Testis (tissue), 3 donors: ENCODE measurements around the gene CCR7. TPM values are rescaled to one million over a fixed set of nuclear protein-coding genes. Genes with fewer than 3 reads are reported as not detected.
"Not testable (repeated sequence)": the region's sequence is repeated elsewhere in the genome, so short reads cannot be mapped to it uniquely, and the experiment has no call there.

Experiments
- DNase-seq: peaks from one replicate; pipeline ENCODE4 v3.0.0-alpha.2; 2019
- H3K27ac ChIP-seq, 2 donors: fragments of 200-600 bp; sonication (generic); one replicate each; pipeline ENCODE4 v1.5.1; 2019
- H3K27me3 ChIP-seq: fragments of 200-600 bp; sonication (generic); one replicate; pipeline ENCODE4 v1.5.1; 2019
- H3K36me3 ChIP-seq: fragments of 200-600 bp; sonication (generic); one replicate; pipeline ENCODE4 v1.5.1; 2017; ENCODE audit warnings: low read depth; ENCODE audit errors: missing control alignments
- H3K4me1 ChIP-seq: fragments of 200-600 bp; sonication (generic); one replicate; pipeline ENCODE4 v1.5.1; 2019
- H3K4me3 ChIP-seq, 2 donors: fragments of 200-600 bp; sonication (generic); one replicate each; pipeline ENCODE4 v1.5.1; 2017 to 2019
- H3K9me3 ChIP-seq: fragments of 200-600 bp; sonication (generic); one replicate; pipeline ENCODE4 v1.5.1; 2017
- POLR2A ChIP-seq: fragments of 450-650 bp; IDR thresholded peaks from one replicate; pipeline ENCODE4 v1.6.1; 2017; ENCODE audit warnings: antibody characterized with exemption, mild to moderate bottlenecking, moderate library complexity
- WGBS, 2 donors: methylation state at CpG; one replicate each; pipeline ENCODE4 v1.1.5; 2018; 5-methylcytosine and 5-hydroxymethylcytosine counted together
- intact Hi-C: fragments of 100-400 bp; cut with DNase I; formaldehyde crosslinking; loops from one replicate; pipeline ENCODE4 v1.15.1; 2023; ENCODE audit warnings: low total_unique reads
- polyA plus RNA-seq: library from polyadenylated mRNA; stranded (reverse); fragments of 350-450 nt; fragmentation: Illumina TruSeq; extraction: RNeasy Lipid Tissue Mini Kit (QIAGEN cat#74804); gene quantifications from one replicate; pipeline ENCODE4 v1.2.3, GENCODE V29; 2014; ENCODE audit warnings: low read depth, low replicate concordance; ENCODE audit not compliant: insufficient read depth
- total RNA-seq, 2 donors: library from RNA; depleted of rRNA; stranded (reverse); fragments of >200 nt; gene quantifications; one replicate each; pipeline ENCODE4 v1.2.3, GENCODE V29; 2016
- TF ChIP-seq, protein P1 (sequence below), 3 experiments: fragments of 450-650 bp in 2 of 3; fragments of 200-600 bp in 1 of 3; sonication (generic) in 1 of 3; IDR thresholded peaks; one replicate each; pipeline ENCODE4 v1.5.1; 2016 to 2019; ENCODE audit warnings: antibody characterized with exemption in 3 of 3, mild to moderate bottlenecking in 2 of 3, moderate library complexity in 1 of 3

Gene CCR7
- total and polyA plus RNA-seq, 3 donors from 2014 or later, result 0.87 to 1.5 (median 1.3) TPM

DNA sequence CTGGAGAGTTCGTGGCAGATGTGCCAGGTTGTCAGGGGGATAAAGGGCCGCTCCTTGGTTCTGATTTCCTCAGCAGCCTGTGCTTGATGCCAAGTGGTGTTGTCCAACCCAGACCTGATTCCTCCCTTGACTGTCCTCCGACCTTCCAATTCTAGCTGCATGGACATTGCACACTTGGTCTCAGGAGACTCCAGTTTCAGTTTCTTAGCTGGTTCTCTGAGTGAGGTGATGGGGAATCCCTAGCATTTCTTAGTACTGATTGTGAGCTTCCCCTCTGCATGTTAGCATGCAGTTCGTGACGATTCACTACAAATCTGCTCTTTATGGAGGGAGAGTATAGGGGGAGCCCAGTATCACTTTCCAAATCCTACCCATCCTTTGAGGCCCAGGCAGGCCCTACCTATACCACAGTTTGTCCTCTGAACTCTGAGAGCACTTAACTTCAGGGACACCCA lies 12.4 kb upstream of the CCR7 start:
- DNase-seq, result no peak
- H3K4me1 ChIP-seq, result no peaks in the 10 kb centered on the region
- TF ChIP-seq POLR2A, result no peak
- TF ChIP-seq, protein P1, sequence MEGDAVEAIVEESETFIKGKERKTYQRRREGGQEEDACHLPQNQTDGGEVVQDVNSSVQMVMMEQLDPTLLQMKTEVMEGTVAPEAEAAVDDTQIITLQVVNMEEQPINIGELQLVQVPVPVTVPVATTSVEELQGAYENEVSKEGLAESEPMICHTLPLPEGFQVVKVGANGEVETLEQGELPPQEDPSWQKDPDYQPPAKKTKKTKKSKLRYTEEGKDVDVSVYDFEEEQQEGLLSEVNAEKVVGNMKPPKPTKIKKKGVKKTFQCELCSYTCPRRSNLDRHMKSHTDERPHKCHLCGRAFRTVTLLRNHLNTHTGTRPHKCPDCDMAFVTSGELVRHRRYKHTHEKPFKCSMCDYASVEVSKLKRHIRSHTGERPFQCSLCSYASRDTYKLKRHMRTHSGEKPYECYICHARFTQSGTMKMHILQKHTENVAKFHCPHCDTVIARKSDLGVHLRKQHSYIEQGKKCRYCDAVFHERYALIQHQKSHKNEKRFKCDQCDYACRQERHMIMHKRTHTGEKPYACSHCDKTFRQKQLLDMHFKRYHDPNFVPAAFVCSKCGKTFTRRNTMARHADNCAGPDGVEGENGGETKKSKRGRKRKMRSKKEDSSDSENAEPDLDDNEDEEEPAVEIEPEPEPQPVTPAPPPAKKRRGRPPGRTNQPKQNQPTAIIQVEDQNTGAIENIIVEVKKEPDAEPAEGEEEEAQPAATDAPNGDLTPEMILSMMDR (IDR thresholded peaks at IDR 0.05), result no peak
- H3K4me3 ChIP-seq, result no peak overlapping the region
- H3K27ac ChIP-seq, result no peak overlapping the region
- no peaks in the 10 kb centered on the region for H3K27me3 ChIP-seq
- WGBS, 2 donors, result 72 to 91% methylated on average over 5 of the region's 5 CpGs
- no peaks in the 10 kb centered on the region for H3K9me3 ChIP-seq
- intact Hi-C loops, result no loop called here
- no peaks in the 10 kb centered on the region for H3K36me3 ChIP-seq

DNA sequence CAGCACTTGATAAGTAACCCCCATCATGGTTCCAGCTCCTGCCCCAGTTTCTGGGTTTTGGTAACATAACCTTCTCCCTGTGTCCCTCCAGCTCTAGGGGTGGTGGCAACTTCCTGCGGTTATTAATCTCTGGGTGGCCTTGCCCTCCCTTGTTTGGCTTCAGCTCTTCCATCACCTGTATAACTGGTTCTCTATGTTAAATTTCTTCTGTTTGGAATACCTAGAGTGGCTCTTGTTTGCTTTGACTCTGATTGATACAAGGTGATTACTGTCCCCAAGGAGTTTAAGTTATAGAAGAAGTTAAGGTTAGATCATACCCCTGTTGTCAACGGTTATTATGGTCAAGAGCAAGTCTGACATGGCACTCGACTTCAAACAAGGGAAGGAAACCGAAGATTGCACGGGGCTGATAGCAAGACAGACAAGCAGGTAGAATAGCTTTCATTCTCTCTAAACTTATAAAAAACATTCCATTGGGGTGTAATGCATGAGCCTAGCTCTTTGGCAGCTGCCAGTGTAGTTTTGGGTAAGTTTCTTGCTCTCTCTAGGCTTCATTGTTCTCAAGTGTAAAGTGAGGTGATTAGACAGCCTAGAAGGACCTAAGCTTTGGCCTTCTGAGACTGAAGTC lies 11.0 kb upstream of the CCR7 start:
- Histone ChIP-seq H3K4me1 (no peaks in the 10 kb centered on the region), H3K4me3 (no peak overlapping the region), H3K9me3 (no peaks in the 10 kb centered on the region), H3K27me3 (no peaks in the 10 kb centered on the region), H3K36me3 (no peaks in the 10 kb centered on the region), H3K27ac (no peak overlapping the region)
- DNase-seq, result no peak
- 82 to 83% methylated on average over 5 of the region's 5 CpGs for WGBS, 2 donors
- TF ChIP-seq, protein P1 (IDR thresholded peaks at IDR 0.05), result no peak
- TF ChIP-seq POLR2A, result no peak
- intact Hi-C loops, result no loop called here

DNA sequence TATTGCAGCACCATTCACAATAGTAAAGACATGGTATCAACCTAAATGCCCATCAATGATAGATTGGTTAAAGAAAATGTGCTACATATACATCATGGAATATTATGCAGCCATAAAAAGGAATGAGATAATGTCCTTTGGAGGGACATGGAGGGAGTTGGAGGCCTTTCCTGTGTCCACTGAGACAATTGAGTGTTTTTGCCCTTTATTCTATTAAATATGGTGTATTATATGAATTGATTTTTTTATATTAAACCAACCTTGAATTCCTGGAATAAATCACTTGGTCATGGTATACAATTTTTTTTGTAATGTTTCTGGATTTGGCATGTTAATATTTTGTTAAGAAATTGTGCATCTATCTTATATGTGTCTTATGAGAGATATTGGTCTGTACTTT lies 9.0 kb upstream of the CCR7 start:
- Histone ChIP-seq H3K36me3 (no peaks in the 10 kb centered on the region), H3K27ac (no peak overlapping the region), H3K9me3 (no peaks in the 10 kb centered on the region), H3K27me3 (no peaks in the 10 kb centered on the region), H3K4me1 (no peaks in the 10 kb centered on the region), H3K4me3 (no peak overlapping the region)
- TF ChIP-seq POLR2A, result no peak
- TF ChIP-seq, protein P1 (IDR thresholded peaks at IDR 0.05), result no peak
- intact Hi-C loops, result no loop called here
- no peak for DNase-seq

DNA sequence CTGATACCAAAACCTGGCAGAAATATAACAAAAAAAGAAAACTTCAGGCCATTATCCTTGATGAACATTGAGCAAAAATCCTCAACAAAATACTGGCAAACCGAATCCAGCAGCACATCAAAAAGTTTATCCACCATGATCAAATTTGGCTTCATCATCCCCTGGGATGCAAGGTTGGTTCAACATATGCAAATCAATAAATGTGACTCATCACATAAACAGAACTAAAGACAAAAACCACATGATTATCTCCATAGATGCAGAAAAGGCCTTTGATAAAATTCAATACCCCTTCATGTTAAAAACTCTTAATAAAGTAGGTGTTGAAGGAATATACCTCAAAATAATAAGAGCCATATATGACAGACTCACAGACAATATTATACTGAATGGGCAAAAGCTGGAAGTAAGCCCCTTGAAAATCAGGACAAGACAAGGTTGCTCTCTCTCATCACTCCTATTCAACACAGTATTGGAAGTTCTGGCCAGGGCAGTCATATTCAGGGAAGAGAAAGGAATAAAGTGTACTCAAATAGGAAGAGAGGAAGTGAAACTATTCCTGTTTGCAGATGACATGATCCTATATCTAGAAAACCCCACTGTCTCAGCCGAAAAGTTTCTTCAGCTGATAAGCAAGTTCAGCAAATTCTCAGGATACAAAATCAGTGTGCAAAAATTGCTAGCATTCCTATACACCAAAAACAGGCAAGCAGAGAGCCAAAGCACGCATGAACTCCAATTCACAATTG lies 7.1 kb upstream of the CCR7 start:
- H3K36me3 ChIP-seq, H3K4me3 ChIP-seq, H3K9me3 ChIP-seq, H3K4me1 ChIP-seq, intact Hi-C loops, DNase-seq, H3K27me3 ChIP-seq, H3K27ac ChIP-seq: not testable (repeated sequence)
- 72 to 81% methylated on average over 3 of the region's 3 CpGs for WGBS, 2 donors

DNA sequence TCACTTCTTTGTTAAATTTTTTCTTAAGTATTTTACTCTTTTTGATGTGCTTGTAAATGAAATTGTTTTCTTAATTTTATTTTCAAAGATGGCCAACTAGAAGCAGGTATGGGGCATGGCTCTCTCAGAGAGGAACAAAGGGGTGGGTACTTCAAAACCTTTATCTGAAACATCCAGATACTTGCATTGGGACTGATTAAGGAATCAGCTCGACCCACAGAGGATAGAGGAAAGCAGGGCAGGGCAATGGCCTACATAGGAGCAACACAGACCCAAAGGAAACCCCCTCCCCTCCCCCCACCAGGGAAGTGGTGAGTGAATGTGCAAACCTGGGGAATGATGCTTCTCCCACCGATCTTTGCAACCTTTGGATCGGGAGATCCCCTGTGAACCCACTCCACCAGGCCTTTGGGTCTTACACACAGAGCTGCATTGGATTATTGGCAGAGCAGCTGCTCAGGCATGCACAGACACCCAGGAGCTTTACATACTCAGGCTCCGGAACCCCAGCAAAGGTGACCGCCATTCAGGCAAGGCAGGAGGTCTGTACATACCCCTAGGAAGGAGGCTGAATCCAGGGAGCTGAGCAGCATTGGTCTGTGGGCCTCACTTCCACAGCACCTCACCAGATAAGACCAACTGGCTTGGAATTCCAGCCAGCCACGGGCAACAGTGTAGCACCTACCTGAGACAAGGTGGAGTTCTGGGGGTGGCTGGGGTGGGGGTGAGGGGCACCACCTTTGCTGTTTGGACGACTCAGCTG lies 3.0 kb upstream of the CCR7 start:
- DNase-seq, result no peak
- 81 to 92% methylated on average over 4 to 7 of the region's 7 CpGs for WGBS, 2 donors
- no peak overlapping the region for H3K27ac ChIP-seq
- H3K4me3 ChIP-seq, result no peak overlapping the region
- H3K36me3 ChIP-seq, result no peaks in the 10 kb centered on the region
- no peaks in the 10 kb centered on the region for H3K27me3 ChIP-seq
- H3K4me1 ChIP-seq, result no peaks in the 10 kb centered on the region
- no peaks in the 10 kb centered on the region for H3K9me3 ChIP-seq
- TF ChIP-seq, protein P1 (IDR thresholded peaks at IDR 0.05), result no peak
- no peak for TF ChIP-seq POLR2A
- intact Hi-C loops, result no loop called here
